HepG2 (cell line): Measurements from ENCODE around the gene GABBR2. TPM values are rescaled to one million over a fixed set of nuclear protein-coding genes. Genes with fewer than 3 reads are reported as not detected.

ENCODE experiments used
- ATAC-seq: fragments of 200-7000 bp; cut with Tn5 transposase; 3 replicates; pipeline ENCODE4 v1.9.1; 2020; ENCODE audit warnings: mild to moderate bottlenecking, moderate library complexity
- BruUV-seq: library from RNA; stranded (reverse); fragments of 400-500 nt; replicated peaks from 2 replicates; lab custom pipeline; 2021; lab: Mats Ljungman, UMichigan
- CTCF ChIA-PET: fragments of 300-600 bp; formaldehyde crosslinking; extraction: SDS; loops from one replicate; lab custom pipeline; 2021; ENCODE audit warnings: low total read pairs, inconsistent platforms, low intra/inter-chr PET ratio; lab: Yijun Ruan, JAX
- POLR2A ChIA-PET: fragments of 350-600 bp; sonication (Branson Sonifier 250); formaldehyde crosslinking; loops from one replicate; lab custom pipeline; 2020; ENCODE audit warnings: antibody characterized with exemption, inconsistent platforms; lab: Yijun Ruan, JAX
- DNase-seq: peaks from one replicate; pipeline ENCODE4 v3.0.0-alpha.2; 2015; ENCODE audit warnings: low spot score
- FAIRE-seq: peaks from 3 replicates; lab custom pipeline; 2011; peaks lifted over from hg19 to GRCh38; lab: Jason Lieb, UNC
- H2AFZ ChIP-seq: one replicate; pipeline ENCODE4 v1.6.1; 2011; ENCODE audit warnings: low read length, inconsistent platforms
- H3K27ac ChIP-seq: fragments of 300-600 bp; 3 replicates; pipeline ENCODE4 v1.8.0; 2011; ENCODE audit warnings: mixed run types, mild to moderate bottlenecking, mixed read lengths, low read length, inconsistent platforms; ENCODE audit not compliant: insufficient read depth; ENCODE audit errors: extremely low read length
- H3K27me3 ChIP-seq, 2 experiments: fragments of 200-600 bp in 1 of 2; 2 replicates in 1 of 2; 3 replicates in 1 of 2; pipeline versions ENCODE4 v1.6.0 to v1.8.0; 2011; ENCODE audit warnings: low read length in 2 of 2, mild to moderate bottlenecking in 2 of 2, moderate library complexity in 2 of 2, inconsistent platforms in 1 of 2; ENCODE audit not compliant: insufficient read depth in 2 of 2, control insufficient read depth in 1 of 2
- H3K36me3 ChIP-seq, 2 experiments: fragments of 200-600 bp in 1 of 2; replicated peaks in 1 of 2; 2 replicates in 1 of 2; 3 replicates in 1 of 2; pipeline versions ENCODE4 v1.5.1 to v1.8.0; 2011; ENCODE audit warnings: low read length in 2 of 2, inconsistent platforms in 1 of 2; ENCODE audit not compliant: insufficient read depth in 2 of 2, control insufficient read depth in 1 of 2
- H3K4me1 ChIP-seq: 2 replicates; pipeline ENCODE4 v1.5.1; 2012; ENCODE audit warnings: low read length, inconsistent platforms; ENCODE audit not compliant: insufficient read depth
- H3K4me2 ChIP-seq: 2 replicates; pipeline ENCODE4 v1.6.0; 2011; ENCODE audit warnings: low read depth, low read length, inconsistent platforms
- H3K4me3 ChIP-seq, 3 experiments: fragments of 200-600 bp in 1 of 3; sonication (generic), shearing (Covaris generic) in 1 of 3; replicated peaks in 1 of 3; 2 replicates each; pipeline ENCODE4 v1.5.1; 2011 to 2016; ENCODE audit warnings: low read length in 3 of 3, inconsistent platforms in 2 of 3, low read depth in 2 of 3, mild to moderate bottlenecking in 2 of 3, control low read depth in 1 of 3, mixed read lengths in 1 of 3; ENCODE audit not compliant: insufficient read depth in 1 of 3
- H3K79me2 ChIP-seq: one replicate; pipeline ENCODE4 v1.6.1; 2011; ENCODE audit warnings: low read length, inconsistent platforms; ENCODE audit not compliant: insufficient read depth
- H3K9ac ChIP-seq: 2 replicates; pipeline ENCODE4 v1.6.0; 2011; ENCODE audit warnings: mild to moderate bottlenecking, low read depth, low read length, inconsistent platforms; ENCODE audit not compliant: insufficient read depth
- H3K9me3 ChIP-seq: 2 replicates; pipeline ENCODE4 v1.5.1; 2012; ENCODE audit warnings: mild to moderate bottlenecking, low read length
- H4K20me1 ChIP-seq: 2 replicates; pipeline ENCODE4 v1.6.0; 2011; ENCODE audit warnings: inconsistent platforms, mild to moderate bottlenecking, low read length, moderate library complexity; ENCODE audit not compliant: insufficient read depth
- DMAP1 ChIP-seq: IDR thresholded peaks from 2 replicates; pipeline ENCODE4 v1.6.1; 2016
- ESRRA ChIP-seq: sonication (generic); formaldehyde crosslinking; IDR thresholded peaks from 2 replicates; pipeline ENCODE4 v1.5.1; 2020; ENCODE audit warnings: mild to moderate bottlenecking, low read depth, missing genetic modification reagents
- FOXO4 ChIP-seq: sonication (generic); formaldehyde crosslinking; conservative IDR thresholded peaks from 2 replicates; pipeline ENCODE4 v1.8.1; 2023; ENCODE audit warnings: missing genetic modification reagents
- RARA ChIP-seq: IDR thresholded peaks from 2 replicates; pipeline ENCODE4 v1.6.1; 2016; ENCODE audit warnings: missing genetic modification reagents, missing compliant biosample characterization
- ZBTB3 ChIP-seq: sonication (generic); formaldehyde crosslinking; IDR thresholded peaks from 2 replicates; pipeline ENCODE4 v1.4.0; 2020; ENCODE audit warnings: low read depth, mild to moderate bottlenecking, moderate library complexity, missing genetic modification reagents, borderline replicate concordance
- ZBTB7B ChIP-seq: sonication (generic); formaldehyde crosslinking; IDR thresholded peaks from 2 replicates; pipeline ENCODE4 v1.4.0; 2020; ENCODE audit warnings: missing genetic modification reagents
- ZNF484 ChIP-seq: sonication (generic); formaldehyde crosslinking; IDR thresholded peaks from 2 replicates; pipeline ENCODE4 v1.5.1; 2020; ENCODE audit warnings: mild to moderate bottlenecking, low read depth, missing genetic modification reagents, borderline replicate concordance
- ZNF503 ChIP-seq: sonication (generic); formaldehyde crosslinking; IDR thresholded peaks from 2 replicates; pipeline ENCODE4 v1.4.0; 2020; ENCODE audit warnings: missing genetic modification reagents
- WGBS: methylation state at CpG from one replicate; pipeline ENCODE4 v1.1.6; 2017; ENCODE audit warnings: low lambda C conversion rate; 5-methylcytosine and 5-hydroxymethylcytosine counted together
- in situ Hi-C: cut with HindIII; loops from 2 replicates; pipeline ENCODE4 v1.10.0; 2017; ENCODE audit warnings: low pct_unique_long_range_greater_than_20kb; ENCODE audit not compliant: extremely low pct_ligation_motif_present
- intact Hi-C: fragments of 100-400 bp; cut with micrococcal nuclease; formaldehyde crosslinking; loops from one replicate; pipeline ENCODE4 v1.10.0; 2022; ENCODE audit not compliant: unreplicated experiment
- polyA plus RNA-seq, 8 experiments: library from polyadenylated mRNA; depleted of rRNA in 3 of 8; stranded (reverse) in 7 of 8; unstranded in 1 of 8; fragments of >200 nt; fragmentation: Illumina TruSeq in 4 of 8; extraction: Trizol in 4 of 8; gene quantifications; 2 replicates each; pipeline versions ENCODE4 v1.2.1 to v1.2.3, GENCODE V29; 2011 to 2016; ENCODE audit warnings: low read depth in 4 of 8, missing spikeins in 1 of 8, mixed read lengths in 1 of 8; ENCODE audit not compliant: insufficient read depth in 1 of 8
- total RNA-seq, 5 experiments: library from RNA; depleted of rRNA; stranded (reverse); fragments of >200 nt; fragmentation: Illumina TruSeq; extraction: Trizol; gene quantifications; 2 replicates each; pipeline ENCODE4 v1.2.3, GENCODE V29; 2016; ENCODE audit warnings: low read depth in 1 of 5

GABBR2 gene
- total and polyA plus RNA-seq, 2 of the 13 experiments (the other 11 are each of a cell fraction or from before 2014, with no cell fraction given) = 0.02 TPM; not detected in 1

- no peaks in the 10 kb centered on the region for H3K36me3 ChIP-seq
- no peak overlapping the region for H3K27ac ChIP-seq
- intact Hi-C loops (no loop called here), in situ Hi-C loops (no loop called here)
- no peaks in the 10 kb centered on the region for H3K4me1 ChIP-seq
- H3K4me3 ChIP-seq = no peak overlapping the region
- no peak for DNase-seq
- no TSS peak for BruUV-seq
- H3K4me2 ChIP-seq = no peak overlapping the region
- CTCF ChIA-PET = no interaction called here
- ATAC-seq = no peak
- TF ChIP-seq DMAP1 = no peak
- TF ChIP-seq ZBTB7B = no peak
- no peak for TF ChIP-seq ZBTB3 (CRISPR knock-in tag)
- TF ChIP-seq ZNF503 (CRISPR knock-in tag) = no peak
- no peak for TF ChIP-seq ZNF484
- no peak for TF ChIP-seq ESRRA
- TF ChIP-seq FOXO4 (CRISPR knock-in tag) = no peak
- TF ChIP-seq RARA (CRISPR knock-in tag) = no peak
- H3K27me3 ChIP-seq = no peaks in the 10 kb centered on the region
- FAIRE-seq = no peak
- POLR2A ChIA-PET = no interaction called here
- H2AFZ ChIP-seq = no peak overlapping the region
- no peaks in the 10 kb centered on the region for H3K9me3 ChIP-seq
- H3K79me2 ChIP-seq = no peaks in the 10 kb centered on the region
- H4K20me1 ChIP-seq = no peaks in the 10 kb centered on the region
- WGBS = 61% methylated on average over 11 of the region's 11 CpGs
- H3K9ac ChIP-seq = no peak overlapping the region
Measured at GRCh38 chr9:98580956-98581355, 127.8 kb downstream of the GABBR2 start.
